Sigmoid colon (tissue), 7 donors: ENCODE results near the gene C2orf74. TPM values are rescaled to one million over a fixed set of nuclear protein-coding genes. Genes with fewer than 3 reads are reported as not detected.
"Not testable (repeated sequence)": the region's sequence is repeated elsewhere in the genome, so short reads cannot be mapped to it uniquely, and the experiment has no call there.

Experiments used
- DNase-seq: peaks from one replicate; pipeline ENCODE4 v3.0.0-alpha.2; 2019
- H3K27ac ChIP-seq, 4 donors: fragments of 200-600 bp; sonication (generic); one replicate each; pipeline ENCODE4 v1.5.1; 2016 to 2019; ENCODE audit warnings: mild to moderate bottlenecking in 1 of 4
- H3K27me3 ChIP-seq, 3 donors: fragments of 200-600 bp; sonication (generic); one replicate each; pipeline ENCODE4 v1.5.1; 2019; ENCODE audit warnings: mild to moderate bottlenecking in 1 of 3
- H3K36me3 ChIP-seq, 4 donors: fragments of 200-600 bp; sonication (generic); one replicate each; pipeline ENCODE4 v1.5.1; 2016 to 2019
- H3K4me1 ChIP-seq, 4 donors: fragments of 200-600 bp; sonication (generic); one replicate each; pipeline ENCODE4 v1.5.1; 2017 to 2019
- H3K4me3 ChIP-seq, 4 donors: fragments of 200-600 bp; sonication (generic); one replicate each; pipeline ENCODE4 v1.5.1; 2017 to 2019; ENCODE audit warnings: mild to moderate bottlenecking in 2 of 4, moderate library complexity in 1 of 4
- H3K9me3 ChIP-seq, 4 donors: fragments of 200-600 bp in 3 of 4; sonication (generic) in 3 of 4; one replicate each; pipeline versions ENCODE4 v1.5.1 to v1.6.1; 2013 to 2019
- CTCF ChIP-seq, 4 experiments: fragments of 450-650 bp in 3 of 4; fragments of 200-600 bp in 1 of 4; IDR thresholded peaks; one replicate each; pipeline ENCODE4 v1.5.1; 2016 to 2019; ENCODE audit warnings: antibody characterized with exemption in 4 of 4, mild to moderate bottlenecking in 3 of 4, moderate library complexity in 2 of 4
- EP300 ChIP-seq, 4 donors: sonication (generic); formaldehyde crosslinking; IDR thresholded peaks; one replicate each; pipeline ENCODE4 v1.6.1; 2017; ENCODE audit warnings: antibody characterized with exemption in 4 of 4
- POLR2A ChIP-seq, 2 donors: fragments of 450-650 bp; IDR thresholded peaks; one replicate each; pipeline ENCODE4 v1.6.1; 2016; ENCODE audit warnings: antibody characterized with exemption in 2 of 2, mild to moderate bottlenecking in 2 of 2, moderate library complexity in 2 of 2
- POLR2AphosphoS5 ChIP-seq, 4 donors: sonication (generic); formaldehyde crosslinking; IDR thresholded peaks; one replicate each; pipeline ENCODE4 v1.6.1; 2017; ENCODE audit warnings: antibody characterized with exemption in 4 of 4
- WGBS, 2 donors: extraction: QIAGEN DNeasy Blood & Tissue Kit; methylation state at CpG; one replicate each; pipeline ENCODE4 v1.1.7; 2013; 5-methylcytosine and 5-hydroxymethylcytosine counted together
- intact Hi-C: fragments of 100-400 bp; cut with DNase I; formaldehyde crosslinking; loops from one replicate; pipeline ENCODE4 v1.15.1; 2023
- polyA plus RNA-seq, 3 donors: library from polyadenylated mRNA; stranded (reverse); fragments of 200-250 nt; gene quantifications; one replicate each; pipeline ENCODE4 v1.2.3, GENCODE V29; 2013
- total RNA-seq, 4 donors: library from RNA; depleted of rRNA; stranded (reverse); fragments of >200 nt; gene quantifications; one replicate each; pipeline ENCODE4 v1.1.0, GENCODE V29; 2016
- donor health status: healthy with polysubstance abuse.
- donor health status: Bipolar disorder and iron deficiency.
- donor health status: healthy.

Gene C2orf74
- total and polyA plus RNA-seq, 7 donors, result 4.4 to 59.2 (median 18.6) TPM

GRCh38 chr2:61193670-61194561 is 31.9 kb downstream of the C2orf74 start:
- peaks cover 0 to 63% (median 6%) of the 10 kb centered on the region in 4 donors for H3K36me3 ChIP-seq
- DNase-seq, result no peak
- TF ChIP-seq POLR2A (IDR thresholded peaks at IDR 0.05) (no peak), EP300 (IDR thresholded peaks at IDR 0.05) (no peak), POLR2AphosphoS5 (IDR thresholded peaks at IDR 0.05) (no peak)
- no peak overlapping the region for H3K27ac ChIP-seq
- 67 to 83% methylated on average over 4 of the region's 4 CpGs for WGBS, 2 donors
- no peak overlapping the region for H3K4me3 ChIP-seq
- no peaks in the 10 kb centered on the region for H3K9me3 ChIP-seq
- intact Hi-C loops, result no loop called here
- no peaks in the 10 kb centered on the region for H3K27me3 ChIP-seq
- peaks cover 0 to 9% (median 3%) of the 10 kb centered on the region in 4 donors for H3K4me1 ChIP-seq

GRCh38 chr2:61194646-61195045 is 32.7 kb downstream of the C2orf74 start:
- WGBS, 2 donors, result 94% methylated on average over 15 of the region's 15 CpGs
- H3K4me3 ChIP-seq, H3K27me3 ChIP-seq, DNase-seq, H3K9me3 ChIP-seq, intact Hi-C loops, H3K27ac ChIP-seq, H3K4me1 ChIP-seq: not testable (repeated sequence)
- peaks cover 0 to 62% (median 5%) of the 10 kb centered on the region in 4 donors for H3K36me3 ChIP-seq

- no peak overlapping the region for H3K27ac ChIP-seq
- H3K9me3 ChIP-seq, result no peaks in the 10 kb centered on the region
- WGBS, 2 donors, result 41 to 80% methylated on average over 7 of the region's 7 CpGs
- no peaks in the 10 kb centered on the region for H3K27me3 ChIP-seq
- peaks cover 0 to 9% (median 3%) of the 10 kb centered on the region in 4 donors for H3K4me1 ChIP-seq
- TF ChIP-seq CTCF (IDR thresholded peaks at IDR 0.05), result no peak
- no peak for TF ChIP-seq POLR2AphosphoS5 (IDR thresholded peaks at IDR 0.05)
- TF ChIP-seq POLR2A (IDR thresholded peaks at IDR 0.05), result no peak
- TF ChIP-seq EP300 (IDR thresholded peaks at IDR 0.05), result no peak
- intact Hi-C loops, result no loop called here
- peaks cover 0 to 57% (median 4%) of the 10 kb centered on the region in 4 donors for H3K36me3 ChIP-seq
- no peak overlapping the region for H3K4me3 ChIP-seq
- no peak for DNase-seq
Measured at GRCh38 chr2:61196671-61197070, 34.7 kb downstream of the C2orf74 start.

GRCh38 chr2:61205132-61205531 is 43.1 kb downstream of the C2orf74 start:
- no peaks in the 10 kb centered on the region for H3K27me3 ChIP-seq
- peaks cover 9 to 88% (median 33%) of the 10 kb centered on the region in 4 donors for H3K36me3 ChIP-seq
- 20 to 69% methylated on average over 7 of the region's 7 CpGs for WGBS, 2 donors
- no peak for DNase-seq
- H3K27ac ChIP-seq, result no peak overlapping the region
- intact Hi-C loops, result no loop called here
- H3K9me3 ChIP-seq, result no peaks in the 10 kb centered on the region
- no peak overlapping the region for H3K4me3 ChIP-seq
- no peaks in the 10 kb centered on the region for H3K4me1 ChIP-seq
- TF ChIP-seq CTCF (IDR thresholded peaks at IDR 0.05) (no peak), POLR2A (IDR thresholded peaks at IDR 0.05) (no peak), EP300 (IDR thresholded peaks at IDR 0.05) (no peak), POLR2AphosphoS5 (IDR thresholded peaks at IDR 0.05) (no peak)

GRCh38 chr2:61210332-61210981 is 48.5 kb downstream of the C2orf74 start:
- WGBS, 2 donors, result 83 to 92% methylated on average over 5 of the region's 5 CpGs
- no peak overlapping the region for H3K4me3 ChIP-seq
- no peaks in the 10 kb centered on the region for H3K4me1 ChIP-seq
- DNase-seq, result no peak
- H3K27me3 ChIP-seq, result no peaks in the 10 kb centered on the region
- no peaks in the 10 kb centered on the region for H3K9me3 ChIP-seq
- intact Hi-C loops, result no loop called here
- peaks cover 15 to 82% (median 24%) of the 10 kb centered on the region in 4 donors for H3K36me3 ChIP-seq
- no peak overlapping the region for H3K27ac ChIP-seq
- TF ChIP-seq CTCF (IDR thresholded peaks at IDR 0.05) (no peak), EP300 (IDR thresholded peaks at IDR 0.05) (no peak), POLR2AphosphoS5 (IDR thresholded peaks at IDR 0.05) (no peak), POLR2A (IDR thresholded peaks at IDR 0.05) (no peak)
